A549 (cell line): ENCODE data around the gene CNKSR3. TPM values are rescaled to one million over a fixed set of nuclear protein-coding genes. Genes with fewer than 3 reads are reported as not detected.
A peak's percentile ranks its signal among the peaks of the same experiment; 100 is the strongest.

Source experiments
- ATAC-seq, 2 experiments: fragments of 200-7000 bp in 1 of 2; fragments of >200 bp in 1 of 2; cut with Nextera tagmentation in 1 of 2; cut with Tn5 transposase in 1 of 2; 3 replicates each; pipeline versions ENCODE4 v1.8.0 to v1.9.1; 2018 to 2020; ENCODE audit warnings: mild to moderate bottlenecking in 1 of 2, moderate library complexity in 1 of 2
- CTCF ChIA-PET: fragments of 300-600 bp; sonication (Branson Sonifier 250); formaldehyde crosslinking; extraction: SDS; loops from one replicate; lab custom pipeline; 2021; ENCODE audit warnings: antibody characterized with exemption, inconsistent platforms; lab: Yijun Ruan, JAX
- POLR2A ChIA-PET: fragments of 350-600 bp; formaldehyde crosslinking; extraction: SDS; loops from one replicate; lab custom pipeline; 2021; ENCODE audit warnings: antibody characterized with exemption, inconsistent platforms; lab: Yijun Ruan, JAX
- DNase-seq, 2 experiments: peaks; one replicate each; pipeline versions ENCODE4 v3.0.0 to v3.0.0-alpha.2; 2011 to 2016; ENCODE audit warnings: low read depth in 1 of 2, low spot score in 1 of 2
- FAIRE-seq: peaks from 2 replicates; lab custom pipeline; 2011; peaks lifted over from hg19 to GRCh38; lab: Jason Lieb, UNC
- H3K27ac ChIP-seq, 2 experiments: fragments of >200 bp; sonication (Bioruptor Twin); formaldehyde crosslinking; 3 replicates each; pipeline ENCODE4 v1.5.1; 2016 to 2017
- H3K4me1 ChIP-seq: fragments of >200 bp; sonication (Bioruptor Twin); formaldehyde crosslinking; 3 replicates; pipeline ENCODE4 v1.6.1; 2016
- H3K4me2 ChIP-seq: fragments of >200 bp; sonication (Bioruptor Twin); formaldehyde crosslinking; 3 replicates; pipeline ENCODE4 v1.6.1; 2016
- H3K4me3 ChIP-seq: fragments of >200 bp; sonication (Bioruptor Twin); formaldehyde crosslinking; 3 replicates; pipeline ENCODE4 v1.5.1; 2016
- H3K9me3 ChIP-seq: fragments of >200 bp; sonication (Bioruptor Twin); formaldehyde crosslinking; 3 replicates; pipeline ENCODE4 v1.6.1; 2016
- ATOH8 ChIP-seq: fragments of 250-450 bp; sonication (Bioruptor Pico); IDR thresholded peaks from 2 replicates; pipeline ENCODE4 v1.5.0; 2020; ENCODE audit warnings: low read depth, mild to moderate bottlenecking, moderate library complexity
- BHLHE40 ChIP-seq: IDR thresholded peaks from 2 replicates; pipeline ENCODE4 v1.6.1; 2012; ENCODE audit warnings: low read depth, low read length, inconsistent platforms
- CEBPB ChIP-seq, 2 experiments: fragments of >200 bp in 1 of 2; sonication (Bioruptor Twin) in 1 of 2; formaldehyde crosslinking in 1 of 2; IDR thresholded peaks; 2 replicates each; pipeline ENCODE4 v1.6.1; 2012 to 2016
- EHF ChIP-seq: fragments of 250-450 bp; sonication (Bioruptor Pico); IDR thresholded peaks from 2 replicates; pipeline ENCODE4 v1.5.0; 2020; ENCODE audit warnings: mild to moderate bottlenecking
- EHMT2 ChIP-seq: fragments of 200-600 bp; sonication (generic); IDR thresholded peaks from 2 replicates; pipeline ENCODE4 v1.6.1; 2016; ENCODE audit warnings: antibody characterized with exemption, low read depth, mild to moderate bottlenecking, moderate library complexity
- FOSB ChIP-seq: fragments of 250-450 bp; sonication (Bioruptor Pico); IDR thresholded peaks from 2 replicates; pipeline ENCODE4 v1.5.0; 2020; ENCODE audit warnings: mild to moderate bottlenecking, moderate library complexity
- GATA3 ChIP-seq: IDR thresholded peaks from 2 replicates; pipeline ENCODE4 v1.6.1; 2012; ENCODE audit warnings: borderline replicate concordance
- HOXA7 ChIP-seq: fragments of 250-450 bp; sonication (Bioruptor Pico); IDR thresholded peaks from 2 replicates; pipeline ENCODE4 v1.5.0; 2020; ENCODE audit warnings: mild to moderate bottlenecking, moderate library complexity
- HOXB13 ChIP-seq: fragments of 250-450 bp; sonication (Bioruptor Pico); IDR thresholded peaks from 2 replicates; pipeline ENCODE4 v1.5.0; 2020; ENCODE audit warnings: low read depth, mild to moderate bottlenecking, moderate library complexity
- HOXB5 ChIP-seq: fragments of 250-450 bp; sonication (Bioruptor Pico); IDR thresholded peaks from 2 replicates; pipeline ENCODE4 v1.5.0; 2020; ENCODE audit warnings: mild to moderate bottlenecking, moderate library complexity
- KDM1A ChIP-seq: fragments of 200-600 bp; sonication (generic); IDR thresholded peaks from 2 replicates; pipeline ENCODE4 v1.6.1; 2016; ENCODE audit warnings: low read depth, mild to moderate bottlenecking
- KDM5A ChIP-seq: fragments of 200-600 bp; sonication (generic); IDR thresholded peaks from 2 replicates; pipeline ENCODE4 v1.6.1; 2016; ENCODE audit warnings: antibody characterized with exemption, mild to moderate bottlenecking
- MAX ChIP-seq: IDR thresholded peaks from 2 replicates; pipeline ENCODE4 v1.6.1; 2012
- MYC ChIP-seq: IDR thresholded peaks from 2 replicates; pipeline ENCODE4 v1.6.1; 2012; ENCODE audit warnings: mild to moderate bottlenecking, inconsistent platforms, low read length, improper control_type of control experiment, borderline replicate concordance
- NFE2L2 ChIP-seq: fragments of 150-350 bp; conservative IDR thresholded peaks from 2 replicates; pipeline ENCODE4 v1.6.1; 2014; ENCODE audit warnings: low read length
- PBX3 ChIP-seq: IDR thresholded peaks from 2 replicates; pipeline ENCODE4 v1.6.1; 2012
- PHF8 ChIP-seq: fragments of 200-600 bp; sonication (generic); IDR thresholded peaks from 2 replicates; pipeline ENCODE4 v1.6.1; 2016; ENCODE audit warnings: low read depth, mild to moderate bottlenecking, antibody characterized with exemption, moderate library complexity, borderline replicate concordance
- POLR2A ChIP-seq: IDR thresholded peaks from 2 replicates; pipeline ENCODE4 v1.6.1; 2012; ENCODE audit warnings: mild to moderate bottlenecking, low read length
- RAD21 ChIP-seq, 2 experiments: fragments of >200 bp in 1 of 2; sonication (Bioruptor Twin) in 1 of 2; formaldehyde crosslinking in 1 of 2; IDR thresholded peaks in 1 of 2; conservative IDR thresholded peaks in 1 of 2; 2 replicates in 1 of 2; 3 replicates in 1 of 2; pipeline ENCODE4 v1.6.1; 2012 to 2018; ENCODE audit warnings: inconsistent platforms in 1 of 2
- RARB ChIP-seq: fragments of 250-450 bp; sonication (Bioruptor Pico); IDR thresholded peaks from 2 replicates; pipeline ENCODE4 v1.8.0; 2021; ENCODE audit warnings: mild to moderate bottlenecking, moderate library complexity
- RCOR1 ChIP-seq: fragments of 150-350 bp; IDR thresholded peaks from 2 replicates; pipeline ENCODE4 v1.6.1; 2014; ENCODE audit warnings: antibody characterized with exemption, low read length, low read depth
- SMC3 ChIP-seq: fragments of >200 bp; sonication (Bioruptor Twin); formaldehyde crosslinking; IDR thresholded peaks from 3 replicates; pipeline ENCODE4 v1.6.1; 2018; ENCODE audit warnings: inconsistent platforms
- SREBF2 ChIP-seq: fragments of 450-650 bp; IDR thresholded peaks from 2 replicates; pipeline ENCODE4 v1.6.1; 2014; ENCODE audit warnings: mild to moderate bottlenecking, moderate library complexity
- TFCP2L1 ChIP-seq: fragments of 250-450 bp; sonication (Bioruptor Pico); IDR thresholded peaks from 2 replicates; pipeline ENCODE4 v1.5.0; 2021; ENCODE audit warnings: mild to moderate bottlenecking
- USF2 ChIP-seq: fragments of 450-650 bp; IDR thresholded peaks from 2 replicates; pipeline ENCODE4 v1.6.1; 2014; ENCODE audit warnings: antibody characterized with exemption
- ZFP36 ChIP-seq: fragments of 450-650 bp; IDR thresholded peaks from 2 replicates; pipeline ENCODE4 v1.6.1; 2014; ENCODE audit warnings: borderline replicate concordance; ENCODE audit not compliant: partially characterized antibody
- ZNF302 ChIP-seq: fragments of 250-450 bp; sonication (Bioruptor Pico); IDR thresholded peaks from 2 replicates; pipeline ENCODE4 v1.9.0; 2021; ENCODE audit warnings: inconsistent platforms, mild to moderate bottlenecking, moderate library complexity
- ZSCAN20 ChIP-seq: fragments of 250-450 bp; sonication (Bioruptor Pico); IDR thresholded peaks from 2 replicates; pipeline ENCODE4 v1.8.0; 2022; ENCODE audit warnings: mild to moderate bottlenecking, moderate library complexity
- WGBS: methylation state at CpG from one replicate; pipeline ENCODE4 v1.1.6; 2017; ENCODE audit errors: missing lambda C conversion rate; 5-methylcytosine and 5-hydroxymethylcytosine counted together
- polyA plus RNA-seq, 4 experiments: library from polyadenylated mRNA; depleted of rRNA in 3 of 4; stranded (reverse); fragments of >200 nt; fragmentation: RNase III in 1 of 4; extraction: RNeasy Plus Mini Kit Qiagen cat#74134 plus additional on column Dnase treatment in 1 of 4; gene quantifications; 2 replicates in 3 of 4; 3 replicates in 1 of 4; pipeline ENCODE4 v1.2.3, GENCODE V29; 2011 to 2017

Gene CNKSR3
- polyA plus RNA-seq, 2 of the 4 experiments (the other 2 are of a cell fraction): 2.9 to 3.5 TPM

- TF ChIP-seq ZNF302 (no peak), ZFP36 (no peak), SREBF2 (no peak), RCOR1 (no peak), HOXB13 (no peak), NFE2L2 (no peak), SMC3 (no peak), TFCP2L1 (CRISPR knock-in tag) (no peak), MAX (no peak), PHF8 (no peak), MYC (no peak), CEBPB (IDR thresholded peaks at IDR 0.05) (no peak), KDM1A (no peak), HOXB5 (no peak), GATA3 (no peak), FOSB (CRISPR knock-in tag) (no peak)
- TF ChIP-seq, all 56 proteins: peak for 0
- Histone ChIP-seq H3K27ac (no peak overlapping the region), H3K4me2 (no peak overlapping the region), H3K9me3 (0 out of 3 replicates have a peak, but pooled peaks cover 3% of the 10 kb centered on the region), H3K4me3 (no peak overlapping the region), H3K4me1 (no peaks in the 10 kb centered on the region)
- CTCF ChIA-PET: interaction anchor here (0.9 kb wide), 1 partner anchor 14 kb away, joined by 4 read pairs; no protein-coding TSS in a partner anchor
- ATAC-seq (no peak), DNase-seq (no peak), FAIRE-seq (no peak)
- 84% methylated on average over 4 of the region's 4 CpGs for WGBS
- POLR2A ChIA-PET: no interaction called here
These were observed 164.7 kb downstream of the CNKSR3 start for GRCh38 chr6:154345811-154346210.

- FAIRE-seq: no peak
- DNase-seq: peak in 1 of 2 experiments; percentile 43
- TF ChIP-seq POLR2A: no peak
- TF ChIP-seq RAD21 (conservative IDR thresholded peaks at IDR 0.05 in 1 of 2, IDR thresholded peaks at IDR 0.05 in 1 of 2): 0 out of 5 replicates have a peak, but pooled peaks of 1 of the 2 experiments have one; percentile 5
- TF ChIP-seq, all 56 proteins: peak for 1
- Histone ChIP-seq H3K4me3 (no peak overlapping the region), H3K4me2 (peak overlapping the region; percentile 21; the same call in 1 of the 3 replicates), H3K27ac (no peak overlapping the region), H3K4me1 (no peaks in the 10 kb centered on the region), H3K9me3 (0 out of 3 replicates have a peak, but pooled peaks cover 3% of the 10 kb centered on the region)
- POLR2A ChIA-PET: no interaction called here
- CTCF ChIA-PET: no interaction called here
- WGBS: 52% methylated on average over 16 of the region's 16 CpGs
- ATAC-seq: peak; percentile 70 to 92
These were observed 166.8 kb downstream of the CNKSR3 start for GRCh38 chr6:154343473-154344308.

- FAIRE-seq (no peak), DNase-seq (no peak), ATAC-seq (no peak)
- Histone ChIP-seq H3K9me3 (0 out of 3 replicates have a peak, but pooled peaks cover 3% of the 10 kb centered on the region), H3K27ac (no peak overlapping the region), H3K4me1 (no peaks in the 10 kb centered on the region), H3K4me3 (no peak overlapping the region), H3K4me2 (no peak overlapping the region)
- CTCF ChIA-PET: interaction anchor here (1.0 kb wide), 1 partner anchor 185 kb away, joined by 3 read pairs; no protein-coding TSS in a partner anchor
- no peak for TF ChIP-seq PHF8
- no peak for TF ChIP-seq ATOH8 (CRISPR knock-in tag)
- TF ChIP-seq HOXA7: no peak
- no peak for TF ChIP-seq USF2
- no peak for TF ChIP-seq FOSB (CRISPR knock-in tag)
- TF ChIP-seq EHMT2: no peak
- TF ChIP-seq ZSCAN20 (CRISPR knock-in tag): no peak
- TF ChIP-seq BHLHE40: no peak
- TF ChIP-seq GATA3: no peak
- no peak for TF ChIP-seq PBX3
- TF ChIP-seq HOXB5: no peak
- TF ChIP-seq EHF (CRISPR knock-in tag): no peak
- TF ChIP-seq RARB (CRISPR knock-in tag): no peak
- TF ChIP-seq CEBPB (IDR thresholded peaks at IDR 0.05): no peak
- TF ChIP-seq SMC3: no peak
- TF ChIP-seq POLR2A: no peak
- no peak for TF ChIP-seq RAD21 (conservative IDR thresholded peaks at IDR 0.05 in 1 of 2, IDR thresholded peaks at IDR 0.05 in 1 of 2)
- no peak for TF ChIP-seq KDM5A
- POLR2A ChIA-PET: no interaction called here
- WGBS: 63% methylated on average over 5 of the region's 5 CpGs
These were observed 168.6 kb downstream of the CNKSR3 start for GRCh38 chr6:154341871-154342270.
